GM12801 (cell line): ENCODE measurements around the gene NINJ2.

Experiments
- TF ChIP-seq, protein P1 (sequence below): IDR thresholded peaks from one replicate; pipeline ENCODE4 v1.5.1; 2011; ENCODE audit warnings: control low read depth; ENCODE audit not compliant: insufficient read length; ENCODE audit errors: extremely low read depth

The NINJ2 gene

DNA sequence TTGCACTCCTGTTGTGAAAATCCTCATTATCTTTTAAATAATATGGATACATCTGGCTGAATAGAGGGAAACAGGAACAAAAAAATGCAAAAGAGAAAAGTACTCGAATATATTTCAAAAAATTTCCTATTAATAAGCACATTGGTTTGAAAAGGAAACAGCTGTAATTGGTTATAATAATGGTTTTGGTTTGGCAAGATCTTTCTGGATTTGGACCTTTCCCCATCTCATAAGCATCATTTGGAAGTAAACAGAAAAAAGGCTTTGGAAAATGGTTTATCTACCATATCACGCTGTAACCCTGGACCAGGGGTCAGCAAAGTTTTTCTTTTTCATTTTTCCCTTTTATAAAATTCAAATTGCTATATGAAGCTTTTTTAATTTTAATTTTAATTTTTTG lies 2.8 kb upstream of the NINJ2 start:
- TF ChIP-seq, protein P1, sequence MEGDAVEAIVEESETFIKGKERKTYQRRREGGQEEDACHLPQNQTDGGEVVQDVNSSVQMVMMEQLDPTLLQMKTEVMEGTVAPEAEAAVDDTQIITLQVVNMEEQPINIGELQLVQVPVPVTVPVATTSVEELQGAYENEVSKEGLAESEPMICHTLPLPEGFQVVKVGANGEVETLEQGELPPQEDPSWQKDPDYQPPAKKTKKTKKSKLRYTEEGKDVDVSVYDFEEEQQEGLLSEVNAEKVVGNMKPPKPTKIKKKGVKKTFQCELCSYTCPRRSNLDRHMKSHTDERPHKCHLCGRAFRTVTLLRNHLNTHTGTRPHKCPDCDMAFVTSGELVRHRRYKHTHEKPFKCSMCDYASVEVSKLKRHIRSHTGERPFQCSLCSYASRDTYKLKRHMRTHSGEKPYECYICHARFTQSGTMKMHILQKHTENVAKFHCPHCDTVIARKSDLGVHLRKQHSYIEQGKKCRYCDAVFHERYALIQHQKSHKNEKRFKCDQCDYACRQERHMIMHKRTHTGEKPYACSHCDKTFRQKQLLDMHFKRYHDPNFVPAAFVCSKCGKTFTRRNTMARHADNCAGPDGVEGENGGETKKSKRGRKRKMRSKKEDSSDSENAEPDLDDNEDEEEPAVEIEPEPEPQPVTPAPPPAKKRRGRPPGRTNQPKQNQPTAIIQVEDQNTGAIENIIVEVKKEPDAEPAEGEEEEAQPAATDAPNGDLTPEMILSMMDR: no peak

DNA sequence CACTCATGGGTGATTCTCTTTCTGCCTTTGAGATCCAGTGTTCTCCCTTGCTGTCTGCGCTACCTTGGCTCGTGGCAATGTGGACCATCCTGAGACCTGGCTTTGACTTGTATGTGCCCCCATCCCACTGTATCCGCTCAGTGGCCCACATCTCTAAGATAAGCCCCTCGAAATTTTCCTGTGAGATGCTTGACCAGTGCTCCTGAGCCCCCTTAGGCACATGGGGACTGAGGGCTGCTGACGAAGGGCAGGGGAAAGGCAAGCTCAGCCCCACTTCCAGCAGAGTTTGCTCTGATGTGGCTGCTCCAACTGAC lies 1.5 kb upstream of the NINJ2 start:
- TF ChIP-seq, protein P1: no peak

DNA sequence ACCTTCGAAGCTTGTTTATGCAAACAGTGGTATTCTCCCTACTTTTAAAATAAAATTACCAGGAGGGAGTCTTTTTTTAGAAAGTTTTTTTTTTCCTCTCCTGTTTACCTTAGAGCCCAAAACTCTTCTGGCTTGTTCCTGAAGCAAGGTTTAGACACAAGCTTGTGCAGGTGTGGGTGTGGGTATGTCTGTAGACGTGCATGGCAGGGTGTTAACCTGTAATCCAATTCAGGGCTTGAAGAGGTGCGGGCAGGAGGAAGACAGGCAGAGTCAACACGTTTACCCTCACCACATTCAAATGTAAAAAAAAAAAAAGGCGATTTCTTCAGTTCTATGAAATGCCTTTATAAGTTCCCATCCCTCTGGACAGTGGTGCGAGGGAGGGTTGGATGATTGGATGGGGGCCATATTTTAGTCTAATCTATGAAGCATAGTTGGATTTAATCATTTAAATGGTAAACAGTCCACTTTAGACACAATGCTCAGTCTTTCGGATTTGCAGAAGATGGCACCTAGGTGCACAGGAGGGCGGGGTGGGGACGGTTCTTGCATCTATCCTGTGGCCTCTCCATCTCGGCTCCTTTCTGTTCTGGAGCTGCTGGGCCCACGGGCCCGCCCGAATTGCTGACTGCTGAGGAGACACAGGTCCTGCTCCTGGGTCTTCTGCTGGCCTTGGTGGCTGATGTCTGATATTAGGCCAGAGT lies 982 bp upstream of the NINJ2 start:
- TF ChIP-seq, protein P1: no peak

DNA sequence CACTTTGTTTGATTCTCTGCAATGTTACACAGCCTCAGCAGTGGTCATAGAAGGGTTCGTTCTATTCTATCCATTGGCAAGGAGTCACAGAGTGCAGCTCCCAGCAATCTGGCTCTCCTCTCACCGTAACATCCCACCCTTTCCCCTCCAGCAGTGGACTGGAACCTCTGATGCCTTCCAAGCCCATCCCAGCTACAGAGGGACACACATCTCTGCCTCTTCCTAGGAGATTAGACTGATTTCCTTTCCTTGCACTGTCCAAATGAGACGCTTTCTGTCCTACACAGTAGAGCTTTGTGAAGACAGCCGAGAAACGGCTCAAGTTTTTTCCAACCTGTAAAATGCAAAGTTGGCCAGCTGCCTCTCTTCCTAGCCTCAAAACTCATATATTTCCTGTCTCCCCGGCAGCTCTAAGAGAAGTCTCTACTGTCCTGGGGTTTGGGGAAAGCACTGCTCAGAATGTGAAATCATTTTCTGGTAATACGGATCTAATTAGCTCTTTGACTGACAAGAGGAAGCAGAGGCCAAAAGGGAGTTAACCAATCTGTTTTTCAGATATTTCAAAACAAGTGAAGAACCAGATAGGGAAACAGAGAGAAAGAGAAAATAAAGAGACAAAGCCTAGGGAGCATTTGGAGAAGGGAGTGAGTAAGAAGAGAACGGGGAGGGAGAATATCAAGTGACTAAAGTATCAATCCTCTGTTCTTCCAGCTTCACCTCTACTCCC lies 516 bp downstream of the NINJ2 start:
- TF ChIP-seq, protein P1: no peak

DNA sequence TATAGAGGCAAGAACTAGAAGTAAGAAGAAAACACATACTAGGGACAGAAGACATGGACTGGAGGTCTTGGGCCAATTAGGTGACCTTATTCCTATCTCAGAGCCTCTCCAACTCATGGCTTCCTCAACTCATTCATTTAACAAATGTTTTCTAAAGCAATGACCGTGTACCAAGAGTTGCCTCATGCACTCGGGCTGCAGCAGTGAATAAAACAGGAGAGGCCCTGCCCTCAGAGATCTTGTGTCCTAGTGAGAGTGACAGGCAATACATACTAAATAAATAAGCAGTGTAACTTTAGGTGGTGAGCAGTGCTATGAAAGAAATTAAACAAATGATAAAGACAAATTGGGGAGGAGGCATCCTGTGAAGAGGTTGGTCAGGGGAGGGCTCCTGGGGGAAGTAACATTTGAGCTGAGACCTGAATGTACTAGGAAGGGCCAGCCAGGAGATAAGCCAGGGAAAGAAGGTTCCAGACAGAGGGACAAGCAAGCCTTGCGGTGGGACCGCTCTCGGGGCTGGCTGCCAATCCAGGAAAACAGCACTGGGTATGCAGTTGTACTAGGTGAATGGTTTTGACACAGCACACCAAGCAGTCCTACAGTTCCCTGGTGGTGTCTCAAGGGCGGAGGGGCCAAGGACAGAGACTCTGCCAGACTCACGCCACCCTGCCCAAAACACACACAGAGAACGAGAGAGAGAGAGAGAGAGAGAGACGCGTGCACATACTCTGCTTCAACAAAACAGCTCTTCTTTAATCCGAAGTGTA lies 1.3 kb downstream of the NINJ2 start:
- TF ChIP-seq, protein P1: no peak

DNA sequence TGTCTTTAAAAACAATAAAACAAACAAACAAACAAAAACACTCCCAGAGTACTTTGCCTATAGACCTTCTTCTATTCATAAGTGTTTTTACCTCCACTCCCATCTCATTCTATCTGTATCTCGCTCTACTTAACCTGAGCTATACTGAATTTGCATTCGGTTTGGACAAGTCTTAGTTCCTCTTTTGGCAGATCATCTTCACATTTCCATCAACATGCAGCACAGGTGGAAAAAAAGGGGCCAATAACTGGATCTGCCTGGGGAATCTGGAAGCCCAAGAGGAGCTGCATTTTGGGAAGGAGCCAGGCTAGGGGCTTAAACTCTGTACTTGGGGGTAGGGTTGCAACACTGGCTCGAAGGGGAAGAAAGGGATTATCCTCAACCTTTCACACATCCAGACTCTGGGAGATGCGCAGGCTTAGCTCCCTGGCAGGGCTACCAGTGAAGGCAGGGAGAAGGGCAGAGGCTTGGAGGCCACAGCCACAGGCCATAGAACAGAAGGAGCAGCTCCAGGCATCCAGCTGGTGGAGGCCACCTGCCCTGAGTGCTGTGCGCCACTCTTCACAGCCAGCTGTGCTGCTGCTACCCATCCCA lies 4.1 kb downstream of the NINJ2 start:
- TF ChIP-seq, protein P1: no peak

DNA sequence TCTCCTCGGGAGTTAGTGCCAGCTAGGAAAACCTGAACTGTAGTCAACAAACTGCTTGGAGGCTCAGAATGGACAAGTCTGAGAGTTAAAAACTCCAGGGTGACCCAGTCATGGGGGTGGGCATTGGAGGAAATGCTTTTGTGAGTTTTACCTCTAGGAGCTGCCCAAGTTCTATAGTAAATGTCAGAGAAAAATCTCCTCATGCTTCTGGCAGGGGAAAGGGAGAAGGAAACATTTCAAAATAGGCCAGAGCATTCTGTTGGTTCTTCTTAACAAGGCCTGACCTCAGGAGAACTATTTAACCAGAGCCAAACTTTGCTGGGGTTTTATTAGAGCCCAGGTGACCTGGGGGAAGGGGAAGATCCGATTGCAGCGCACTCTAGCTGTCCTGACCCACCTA lies 12.3 kb downstream of the NINJ2 start:
- TF ChIP-seq, protein P1: no peak
